22Rv1 (cell line): ENCODE data around the gene BMP2K.
"Not testable (repeated sequence)": the region's sequence is repeated elsewhere in the genome, so short reads cannot be mapped to it uniquely, and the experiment has no call there.

ENCODE experiments used
- H3K27ac ChIP-seq: fragments of 450-650 bp; 2 replicates; pipeline ENCODE4 v1.5.1; 2017
- CTCF ChIP-seq: fragments of 450-650 bp; IDR thresholded peaks from 2 replicates; pipeline ENCODE4 v1.5.1; 2017; ENCODE audit warnings: mild to moderate bottlenecking
- ZFX ChIP-seq: fragments of 450-650 bp; IDR thresholded peaks from 2 replicates; pipeline ENCODE4 v1.6.1; 2017; ENCODE audit warnings: antibody characterized with exemption, borderline replicate concordance

Gene BMP2K

GRCh38 chr4:78863991-78864390 is 87.8 kb downstream of the BMP2K start:
- TF ChIP-seq ZFX (no peak), CTCF (no peak)
- no peak overlapping the region; the same call in 1 of the 2 replicates for H3K27ac ChIP-seq

GRCh38 chr4:78864405-78865024 is 88.4 kb downstream of the BMP2K start:
- TF ChIP-seq ZFX = no peak
- peak; percentile 82 for TF ChIP-seq CTCF
- H3K27ac ChIP-seq = no peak overlapping the region

GRCh38 chr4:78865451-78865850 is 89.3 kb downstream of the BMP2K start:
- no peak for TF ChIP-seq CTCF
- TF ChIP-seq ZFX = no peak
- H3K27ac ChIP-seq = no peak overlapping the region

GRCh38 chr4:78868712-78869111 is 92.6 kb downstream of the BMP2K start:
- H3K27ac ChIP-seq = not testable (repeated sequence)

- no peak overlapping the region for H3K27ac ChIP-seq
- TF ChIP-seq CTCF = no peak
- no peak for TF ChIP-seq ZFX
Measured at GRCh38 chr4:78870056-78870455, 93.9 kb downstream of the BMP2K start.

GRCh38 chr4:78876568-78877320 is 100.6 kb downstream of the BMP2K start:
- H3K27ac ChIP-seq = no peak overlapping the region
- TF ChIP-seq ZFX (no peak), CTCF (no peak)

- TF ChIP-seq CTCF = no peak
- TF ChIP-seq ZFX = no peak
- H3K27ac ChIP-seq = no peak overlapping the region
Measured at GRCh38 chr4:78878031-78878430, 101.9 kb downstream of the BMP2K start.
